Tibial artery (tissue), 4 donors: ENCODE measurements around the gene ARHGAP15.

Experiments used
- DNase-seq, 2 donors: peaks; one replicate each; pipeline ENCODE4 v3.0.0-alpha.2; 2019
- H3K27ac ChIP-seq, 2 donors: fragments of 200-600 bp; sonication (generic) in 1 of 2; 1 replicate in 1 of 2; 2 replicates in 1 of 2; pipeline ENCODE4 v1.5.1; 2018 to 2019; ENCODE audit warnings: mild to moderate bottlenecking in 1 of 2
- H3K27me3 ChIP-seq, 2 donors: fragments of 200-600 bp; sonication (generic) in 1 of 2; one replicate each; pipeline versions ENCODE4 v1.5.1 to v1.6.0; 2016 to 2019
- H3K36me3 ChIP-seq, 3 donors: fragments of 200-600 bp; sonication (generic) in 2 of 3; one replicate each; pipeline ENCODE4 v1.5.1; 2016 to 2019; ENCODE audit warnings: mild to moderate bottlenecking in 2 of 3
- H3K4me1 ChIP-seq, 4 donors: fragments of 200-600 bp; sonication (generic) in 2 of 4; 1 replicate in 3 of 4; 2 replicates in 1 of 4; pipeline ENCODE4 v1.5.1; 2016 to 2019
- H3K4me3 ChIP-seq, 2 donors: fragments of 200-600 bp; sonication (generic) in 1 of 2; 1 replicate in 1 of 2; 2 replicates in 1 of 2; pipeline ENCODE4 v1.5.1; 2018 to 2019; ENCODE audit warnings: mild to moderate bottlenecking in 2 of 2
- H3K9me3 ChIP-seq, 3 donors: fragments of 200-600 bp; sonication (generic) in 1 of 3; one replicate each; pipeline ENCODE4 v1.5.1; 2016 to 2019
- intact Hi-C: fragments of 100-400 bp; cut with DNase I; formaldehyde crosslinking; loops from one replicate; pipeline ENCODE4 v1.15.0; 2023; ENCODE audit warnings: low total_unique reads
- TF ChIP-seq, protein P1 (sequence below), 2 experiments: fragments of 200-600 bp in 1 of 2; fragments of 450-650 bp in 1 of 2; IDR thresholded peaks; one replicate each; pipeline ENCODE4 v1.5.1; 2017 to 2019; ENCODE audit warnings: antibody characterized with exemption in 2 of 2, mild to moderate bottlenecking in 1 of 2, moderate library complexity in 1 of 2

The ARHGAP15 gene

DNA sequence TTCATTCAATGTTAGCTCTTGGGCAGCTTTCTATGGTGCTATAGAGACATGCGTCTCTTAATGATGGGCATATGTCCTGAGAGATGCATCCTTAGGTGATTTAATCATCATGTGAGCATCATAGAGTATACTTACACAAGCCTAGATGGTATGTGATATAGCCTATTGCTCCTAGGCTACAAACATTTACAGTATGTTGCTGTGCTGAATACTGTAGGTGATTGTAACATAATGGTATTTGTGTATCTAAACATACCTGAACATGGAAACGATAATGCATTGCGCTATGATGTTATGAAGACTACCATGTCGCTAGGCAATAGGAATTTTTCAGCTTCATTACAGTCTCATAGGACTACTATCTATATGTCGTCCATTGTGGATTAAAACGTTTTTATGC, 89.4 kb downstream of the ARHGAP15 start:
- Histone ChIP-seq H3K4me3 (no peak overlapping the region), H3K9me3 (no peaks in the 10 kb centered on the region), H3K36me3 (no peaks in the 10 kb centered on the region), H3K4me1 (no peaks in the 10 kb centered on the region), H3K27ac (no peak overlapping the region), H3K27me3 (no peaks in the 10 kb centered on the region)
- TF ChIP-seq, protein P1, sequence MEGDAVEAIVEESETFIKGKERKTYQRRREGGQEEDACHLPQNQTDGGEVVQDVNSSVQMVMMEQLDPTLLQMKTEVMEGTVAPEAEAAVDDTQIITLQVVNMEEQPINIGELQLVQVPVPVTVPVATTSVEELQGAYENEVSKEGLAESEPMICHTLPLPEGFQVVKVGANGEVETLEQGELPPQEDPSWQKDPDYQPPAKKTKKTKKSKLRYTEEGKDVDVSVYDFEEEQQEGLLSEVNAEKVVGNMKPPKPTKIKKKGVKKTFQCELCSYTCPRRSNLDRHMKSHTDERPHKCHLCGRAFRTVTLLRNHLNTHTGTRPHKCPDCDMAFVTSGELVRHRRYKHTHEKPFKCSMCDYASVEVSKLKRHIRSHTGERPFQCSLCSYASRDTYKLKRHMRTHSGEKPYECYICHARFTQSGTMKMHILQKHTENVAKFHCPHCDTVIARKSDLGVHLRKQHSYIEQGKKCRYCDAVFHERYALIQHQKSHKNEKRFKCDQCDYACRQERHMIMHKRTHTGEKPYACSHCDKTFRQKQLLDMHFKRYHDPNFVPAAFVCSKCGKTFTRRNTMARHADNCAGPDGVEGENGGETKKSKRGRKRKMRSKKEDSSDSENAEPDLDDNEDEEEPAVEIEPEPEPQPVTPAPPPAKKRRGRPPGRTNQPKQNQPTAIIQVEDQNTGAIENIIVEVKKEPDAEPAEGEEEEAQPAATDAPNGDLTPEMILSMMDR (IDR thresholded peaks at IDR 0.05): no peak
- DNase-seq: no peak
- intact Hi-C loops: no loop called here

DNA sequence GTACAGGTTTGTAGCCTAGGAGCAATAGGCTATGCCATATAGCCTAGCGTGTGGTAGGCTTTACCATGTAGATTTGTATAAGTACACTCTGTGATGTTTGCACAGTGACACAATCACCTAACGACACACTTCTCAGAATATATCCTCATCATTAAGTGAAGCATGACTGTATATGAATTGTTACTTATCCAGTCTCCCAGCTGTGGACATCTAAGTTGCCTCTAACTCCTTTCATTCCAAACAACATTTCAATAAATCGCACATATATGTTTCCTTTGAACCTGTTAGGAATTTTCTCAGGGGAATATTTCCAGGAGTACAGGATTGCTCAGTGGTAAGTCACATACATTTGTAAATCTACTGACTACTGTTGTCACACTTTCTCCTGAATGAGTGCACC, 90.0 kb downstream of the ARHGAP15 start:
- Histone ChIP-seq H3K36me3 (no peaks in the 10 kb centered on the region), H3K27ac (no peak overlapping the region), H3K4me1 (no peaks in the 10 kb centered on the region), H3K27me3 (no peaks in the 10 kb centered on the region), H3K9me3 (no peaks in the 10 kb centered on the region), H3K4me3 (no peak overlapping the region)
- DNase-seq: no peak
- intact Hi-C loops: no loop called here
- TF ChIP-seq, protein P1 (IDR thresholded peaks at IDR 0.05): no peak

DNA sequence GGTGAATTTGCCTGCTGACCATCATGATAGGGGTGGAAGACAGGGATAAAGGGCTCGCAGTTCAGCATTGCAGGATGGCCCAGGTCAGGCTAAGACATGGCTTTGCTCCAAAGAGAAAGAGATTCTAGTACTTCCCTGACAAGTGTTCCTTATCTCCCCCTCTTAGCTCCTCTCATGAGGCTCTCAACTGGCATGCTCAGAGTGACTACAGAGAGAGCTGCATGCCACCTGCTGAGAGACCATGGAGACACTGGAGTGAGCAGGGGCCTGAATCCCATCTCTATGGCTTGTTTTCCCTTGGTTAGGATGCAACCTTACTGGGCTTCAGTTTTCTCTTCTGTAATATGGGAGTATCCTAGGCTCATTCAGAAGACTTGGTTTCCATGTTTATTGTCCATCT, 94.3 kb downstream of the ARHGAP15 start:
- Histone ChIP-seq H3K4me1 (no peaks in the 10 kb centered on the region), H3K9me3 (no peaks in the 10 kb centered on the region), H3K27ac (no peak overlapping the region), H3K36me3 (no peaks in the 10 kb centered on the region), H3K4me3 (no peak overlapping the region), H3K27me3 (no peaks in the 10 kb centered on the region)
- intact Hi-C loops: loop anchor here (10.0 kb wide), 1 partner anchor 59 kb away; no protein-coding TSS in a partner anchor
- TF ChIP-seq, protein P1 (IDR thresholded peaks at IDR 0.05): no peak
- no peak for DNase-seq

DNA sequence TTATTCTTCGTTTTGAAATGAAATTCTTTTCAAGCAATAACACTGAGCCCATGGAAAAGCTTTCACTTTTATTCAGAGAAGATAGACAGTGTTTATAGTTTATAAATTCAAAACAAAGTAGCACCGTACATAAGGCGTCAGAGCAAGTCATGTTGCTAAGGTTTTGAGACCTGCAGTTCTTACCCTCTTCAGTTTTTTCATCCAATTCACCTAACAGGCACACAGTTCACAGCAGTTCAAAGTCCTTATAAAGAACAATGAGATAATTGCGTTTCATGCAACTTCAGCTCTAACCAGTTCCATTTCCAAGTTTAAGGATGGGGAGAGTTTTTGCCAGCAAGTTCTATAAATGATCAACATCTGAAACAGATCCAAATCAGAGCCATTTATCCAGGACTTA, 96.7 kb downstream of the ARHGAP15 start:
- intact Hi-C loops: loop anchor here (10.0 kb wide), 1 partner anchor 61 kb away; no protein-coding TSS in a partner anchor
- Histone ChIP-seq H3K4me1 (no peaks in the 10 kb centered on the region), H3K9me3 (no peaks in the 10 kb centered on the region), H3K4me3 (no peak overlapping the region), H3K36me3 (no peaks in the 10 kb centered on the region), H3K27me3 (no peaks in the 10 kb centered on the region), H3K27ac (no peak overlapping the region)
- no peak for DNase-seq
- TF ChIP-seq, protein P1 (IDR thresholded peaks at IDR 0.05): no peak

DNA sequence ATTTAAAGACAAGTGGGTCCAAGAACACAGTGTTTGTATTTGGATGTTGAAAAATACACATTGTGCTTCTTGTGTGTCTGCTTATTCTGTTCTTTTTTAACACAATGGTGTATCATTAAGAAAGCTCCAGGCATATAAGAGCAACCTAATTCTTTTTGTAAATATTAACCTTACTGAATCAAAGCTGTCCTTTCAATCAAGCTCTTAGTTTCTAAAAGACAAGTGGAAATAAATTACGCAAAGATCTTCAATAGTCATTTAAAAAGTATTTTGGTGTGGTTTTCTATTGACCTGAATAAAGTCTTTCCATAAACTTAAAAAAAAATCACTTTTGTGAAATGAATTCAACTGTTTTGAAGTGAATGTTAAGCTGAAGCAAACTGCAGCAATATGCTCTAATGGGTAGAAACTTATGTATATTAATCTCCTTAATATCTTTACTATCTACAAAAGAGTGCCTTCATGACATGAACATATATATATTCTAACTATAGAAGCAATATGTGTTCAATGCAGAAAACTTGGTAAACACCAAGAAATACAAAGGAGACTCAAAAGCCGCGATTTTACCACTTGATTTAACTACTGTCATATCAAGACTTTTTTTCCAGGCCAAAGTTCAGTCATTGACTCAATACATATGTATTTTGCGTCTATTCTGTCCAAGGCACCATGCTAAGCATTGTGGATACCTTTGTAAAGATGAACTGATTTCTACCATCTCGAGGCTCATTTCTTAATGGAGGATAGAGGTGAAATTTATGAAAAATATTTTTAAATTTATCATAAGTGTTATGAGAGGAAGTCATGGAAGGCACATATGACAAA, 97.7 kb downstream of the ARHGAP15 start:
- H3K4me3 ChIP-seq: no peak overlapping the region

More for the DNA sequence above, 97.7 kb downstream of the ARHGAP15 start:
- H3K4me1 ChIP-seq: no peaks in the 10 kb centered on the region
- TF ChIP-seq, protein P1 (IDR thresholded peaks at IDR 0.05): no peak
- intact Hi-C loops: loop anchor here (10.0 kb wide), 1 partner anchor 62 kb away; no protein-coding TSS in a partner anchor
- H3K27ac ChIP-seq: no peak overlapping the region
- H3K36me3 ChIP-seq: no peaks in the 10 kb centered on the region
- DNase-seq: no peak
- H3K27me3 ChIP-seq: no peaks in the 10 kb centered on the region
- no peaks in the 10 kb centered on the region for H3K9me3 ChIP-seq
